ENCODE results near the gene OGFOD2.

The OGFOD2 gene

DNA sequence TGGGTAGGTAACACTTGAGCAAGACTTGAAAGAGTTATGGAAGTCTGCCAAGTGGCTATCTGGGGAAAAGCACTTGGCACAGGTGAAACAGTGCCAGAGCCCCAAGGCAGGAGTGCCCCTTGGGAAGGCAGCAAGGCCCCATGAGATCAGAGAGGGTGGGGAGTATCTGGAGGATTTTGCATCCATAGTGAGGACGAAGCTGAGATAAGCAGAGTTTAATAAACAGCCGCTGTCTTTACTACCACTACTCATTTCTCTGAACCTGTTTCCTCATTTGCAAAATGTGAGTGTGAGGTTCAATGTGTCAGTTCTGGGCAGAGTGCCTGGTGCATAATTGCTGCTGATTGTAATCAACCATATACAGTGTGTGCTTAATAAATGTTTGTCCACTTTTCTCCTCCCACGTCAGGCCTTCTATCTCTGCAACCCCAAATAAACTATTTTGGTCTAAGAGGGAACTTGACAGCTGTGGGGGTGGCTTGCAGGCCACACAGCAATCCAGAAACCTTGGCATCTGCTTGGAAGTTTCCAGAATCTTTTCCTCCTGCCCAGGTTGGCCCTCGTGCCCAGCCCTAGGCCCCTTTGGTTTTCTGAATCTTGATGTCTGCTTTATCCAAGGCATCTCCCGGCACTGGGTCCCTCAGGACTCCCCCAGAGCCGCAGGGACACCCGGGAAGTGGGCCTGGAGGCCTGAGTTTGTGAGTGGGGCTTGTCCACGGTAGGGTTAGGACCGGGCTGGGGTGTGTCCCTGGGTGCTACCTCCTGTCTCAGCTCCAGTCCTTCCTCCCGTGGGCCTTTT is 13.3 kb upstream of the OGFOD2 start:
- no peak for DNase-seq (ENCODE audit: insufficient read length, low spot score)
- TF ChIP-seq POU2F2 (IDR thresholded peaks at IDR 0.05; ENCODE audit: low read depth, low read length) (no peak), SPI1 (IDR thresholded peaks at IDR 0.05; ENCODE audit: low read depth, low read length) (no peak), TAF1 (IDR thresholded peaks at IDR 0.05; ENCODE audit: low read depth, low read length) (no peak), POLR2A (IDR thresholded peaks at IDR 0.05; ENCODE audit: low read depth, low read length) (no peak), POLR2AphosphoS5 (IDR thresholded peaks at IDR 0.05; ENCODE audit: low read depth, low read length) (no peak), PAX5 (IDR thresholded peaks at IDR 0.05; ENCODE audit: insufficient read depth, low read length, severe bottlenecking) (no peak)

GRCh38 chr12:122963941-122964265 is 11.1 kb upstream of the OGFOD2 start:
- no peak for TF ChIP-seq POLR2AphosphoS5 (IDR thresholded peaks at IDR 0.05; ENCODE audit: low read depth, low read length)
- TF ChIP-seq TAF1 (IDR thresholded peaks at IDR 0.05; ENCODE audit: low read depth, low read length), result no peak
- DNase-seq (ENCODE audit: insufficient read length, low spot score) (no peak), FAIRE-seq (no peak)

More for the DNA sequence above, 13.3 kb upstream of the OGFOD2 start:
- FAIRE-seq, result peak; percentile 71

DNA sequence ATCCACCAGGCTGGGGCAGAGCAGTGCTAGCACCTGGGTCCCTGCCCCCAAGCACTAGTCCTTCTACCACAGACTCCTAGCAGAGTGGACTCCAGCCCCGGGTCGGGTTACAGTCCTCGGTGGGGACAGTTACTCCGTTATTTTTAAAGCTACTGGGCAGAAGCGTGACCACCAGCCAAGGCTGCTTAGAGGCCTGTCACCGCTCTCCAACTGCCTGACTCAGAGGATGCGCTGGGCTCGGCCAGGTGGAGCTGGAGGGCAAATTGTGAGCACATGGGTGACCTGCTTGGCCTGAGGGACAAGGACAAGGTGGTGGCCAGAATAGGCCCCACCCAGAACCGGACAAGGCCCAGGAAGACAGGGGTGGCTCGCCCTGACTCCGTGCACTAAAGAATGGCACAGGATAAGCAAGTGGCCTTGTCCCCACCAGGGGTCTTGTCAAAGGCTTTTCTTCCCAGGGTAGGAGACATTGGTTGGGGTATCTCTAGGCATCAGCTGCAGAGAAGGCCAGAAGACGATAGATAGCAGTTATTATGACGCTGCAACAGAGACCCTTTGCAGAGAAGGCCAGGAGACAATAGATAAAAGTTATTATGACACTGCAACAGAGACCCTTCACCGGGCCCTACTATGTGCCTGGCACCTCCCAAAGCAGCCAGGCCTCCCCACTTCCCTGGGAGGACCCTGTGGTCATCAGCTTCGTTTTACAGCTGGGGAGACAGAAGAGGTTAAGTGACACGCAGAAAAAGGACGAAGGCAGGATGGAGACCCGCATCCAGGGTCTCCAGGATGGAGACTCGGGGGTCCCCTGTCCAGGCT is 10.4 kb upstream of the OGFOD2 start:
- DNase-seq (ENCODE audit: insufficient read length, low spot score) (no peak), FAIRE-seq (no peak)
- TF ChIP-seq TAF1 (IDR thresholded peaks at IDR 0.05; ENCODE audit: low read depth, low read length) (no peak), POLR2A (IDR thresholded peaks at IDR 0.05; ENCODE audit: low read depth, low read length) (no peak), POLR2AphosphoS5 (IDR thresholded peaks at IDR 0.05; ENCODE audit: low read depth, low read length) (no peak), SPI1 (IDR thresholded peaks at IDR 0.05; ENCODE audit: low read depth, low read length) (no peak), POU2F2 (IDR thresholded peaks at IDR 0.05; ENCODE audit: low read depth, low read length) (no peak), PAX5 (IDR thresholded peaks at IDR 0.05; ENCODE audit: insufficient read depth, low read length, severe bottlenecking) (no peak)

GRCh38 chr12:122965321-122965751 is 9.7 kb upstream of the OGFOD2 start:
- no peak for FAIRE-seq
- TF ChIP-seq POLR2A (IDR thresholded peaks at IDR 0.05; ENCODE audit: low read depth, low read length) (no peak), TAF1 (IDR thresholded peaks at IDR 0.05; ENCODE audit: low read depth, low read length) (no peak), POU2F2 (IDR thresholded peaks at IDR 0.05; ENCODE audit: low read depth, low read length) (no peak), PAX5 (IDR thresholded peaks at IDR 0.05; ENCODE audit: insufficient read depth, low read length, severe bottlenecking) (no peak), POLR2AphosphoS5 (IDR thresholded peaks at IDR 0.05; ENCODE audit: low read depth, low read length) (no peak), SPI1 (IDR thresholded peaks at IDR 0.05; ENCODE audit: low read depth, low read length) (no peak)
- DNase-seq (ENCODE audit: insufficient read length, low spot score), result no peak

DNA sequence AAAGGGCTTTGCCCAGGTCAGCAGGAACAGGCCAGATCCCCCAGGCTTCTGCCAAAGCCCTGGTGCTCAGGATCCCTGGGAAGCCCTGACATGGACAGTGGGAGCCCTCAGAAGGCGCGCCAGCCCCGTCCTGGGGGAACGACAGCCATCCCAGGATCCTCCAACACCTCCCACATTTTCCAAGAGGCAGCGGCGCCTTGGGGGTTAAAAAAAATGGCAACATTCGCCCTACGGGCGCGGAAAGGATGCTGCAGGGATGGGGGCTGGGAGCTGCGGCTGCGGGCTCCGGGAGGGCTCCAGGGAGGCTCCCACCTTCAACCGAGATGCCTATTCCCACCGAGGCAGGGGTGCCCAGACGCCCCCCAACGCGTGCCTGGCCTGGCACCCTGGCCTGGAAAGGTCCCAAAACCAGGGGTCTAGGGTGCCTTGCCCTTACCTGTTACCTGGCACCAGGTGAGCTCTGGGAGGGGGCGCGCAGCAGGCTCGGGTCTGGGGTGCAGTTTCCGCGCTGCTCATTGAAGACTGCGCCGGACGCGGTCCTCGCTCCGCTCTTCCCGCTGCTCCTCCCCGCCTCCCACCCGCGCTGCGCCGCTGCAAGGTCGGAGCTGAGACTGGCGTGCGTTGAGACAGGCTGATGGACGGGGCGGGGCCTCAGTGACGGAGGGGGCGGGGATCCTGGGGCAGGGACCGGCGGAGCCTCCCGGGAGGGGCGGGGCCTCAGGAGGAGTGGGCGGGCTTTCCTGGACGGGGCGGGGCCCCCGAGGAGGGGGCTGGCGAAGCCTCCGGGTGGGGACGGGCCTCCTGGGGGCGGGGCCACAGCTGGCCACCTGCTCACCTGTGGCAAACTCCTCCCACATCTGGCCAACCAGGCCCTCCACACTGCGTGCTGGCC is 8.9 kb upstream of the OGFOD2 start, which contains the start of gene ABCB9:
ABCB9 (minus strand) TSS at position 613 of the 892 bp plus-strand sequence. CDS start 6,228 bp downstream, outside the sequence.
- TF ChIP-seq POLR2A (IDR thresholded peaks at IDR 0.05; ENCODE audit: low read depth, low read length) (no peak), POLR2AphosphoS5 (IDR thresholded peaks at IDR 0.05; ENCODE audit: low read depth, low read length) (no peak), POU2F2 (IDR thresholded peaks at IDR 0.05; ENCODE audit: low read depth, low read length) (no peak), TAF1 (IDR thresholded peaks at IDR 0.05; ENCODE audit: low read depth, low read length) (no peak), SPI1 (IDR thresholded peaks at IDR 0.05; ENCODE audit: low read depth, low read length) (no peak), PAX5 (IDR thresholded peaks at IDR 0.05; ENCODE audit: insufficient read depth, low read length, severe bottlenecking) (no peak)
- peak; percentile 99 for FAIRE-seq
- peak; percentile 98 for DNase-seq (ENCODE audit: insufficient read length, low spot score)

GRCh38 chr12:122966743-122967550 is 8.1 kb upstream of the OGFOD2 start:
- TF ChIP-seq POLR2A (IDR thresholded peaks at IDR 0.05; ENCODE audit: low read depth, low read length) (no peak), POLR2AphosphoS5 (IDR thresholded peaks at IDR 0.05; ENCODE audit: low read depth, low read length) (no peak), TAF1 (IDR thresholded peaks at IDR 0.05; ENCODE audit: low read depth, low read length) (no peak), SPI1 (IDR thresholded peaks at IDR 0.05; ENCODE audit: low read depth, low read length) (no peak), PAX5 (IDR thresholded peaks at IDR 0.05; ENCODE audit: insufficient read depth, low read length, severe bottlenecking) (no peak), POU2F2 (IDR thresholded peaks at IDR 0.05; ENCODE audit: low read depth, low read length) (no peak)
- DNase-seq (ENCODE audit: insufficient read length, low spot score) (no peak), FAIRE-seq (no peak)

GRCh38 chr12:122968104-122968503 is 6.9 kb upstream of the OGFOD2 start:
- FAIRE-seq (no peak), DNase-seq (ENCODE audit: insufficient read length, low spot score) (no peak)
- TF ChIP-seq PAX5 (IDR thresholded peaks at IDR 0.05; ENCODE audit: insufficient read depth, low read length, severe bottlenecking), result no peak
- TF ChIP-seq POLR2AphosphoS5 (IDR thresholded peaks at IDR 0.05; ENCODE audit: low read depth, low read length), result no peak
- TF ChIP-seq POLR2A (IDR thresholded peaks at IDR 0.05; ENCODE audit: low read depth, low read length), result no peak
- no peak for TF ChIP-seq TAF1 (IDR thresholded peaks at IDR 0.05; ENCODE audit: low read depth, low read length)
- no peak for TF ChIP-seq POU2F2 (IDR thresholded peaks at IDR 0.05; ENCODE audit: low read depth, low read length)
- TF ChIP-seq SPI1 (IDR thresholded peaks at IDR 0.05; ENCODE audit: low read depth, low read length), result no peak

DNA sequence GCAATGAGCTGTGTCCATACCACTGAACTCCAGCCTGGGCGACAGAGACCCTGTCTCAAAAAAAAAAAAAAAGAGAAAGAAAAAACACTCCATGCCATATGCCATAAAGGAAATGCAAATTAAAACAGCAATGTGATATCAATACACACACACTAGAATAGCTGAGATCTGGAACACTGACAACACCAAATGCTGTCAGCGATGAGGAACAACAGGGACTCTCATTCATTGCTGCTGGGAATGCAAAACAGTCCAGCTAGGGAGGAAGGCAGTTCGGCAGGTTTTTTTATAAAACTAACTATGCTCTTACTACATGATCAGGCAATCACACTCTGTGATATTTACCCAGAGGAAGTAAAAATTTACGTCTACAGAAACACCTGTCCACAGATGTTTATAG is 5.4 kb upstream of the OGFOD2 start:
- TF ChIP-seq PAX5 (IDR thresholded peaks at IDR 0.05; ENCODE audit: insufficient read depth, low read length, severe bottlenecking) (no peak), TAF1 (IDR thresholded peaks at IDR 0.05; ENCODE audit: low read depth, low read length) (no peak), POLR2A (IDR thresholded peaks at IDR 0.05; ENCODE audit: low read depth, low read length) (no peak), SPI1 (IDR thresholded peaks at IDR 0.05; ENCODE audit: low read depth, low read length) (no peak), POLR2AphosphoS5 (IDR thresholded peaks at IDR 0.05; ENCODE audit: low read depth, low read length) (no peak), POU2F2 (IDR thresholded peaks at IDR 0.05; ENCODE audit: low read depth, low read length) (no peak)
- no peak for FAIRE-seq

More for the DNA sequence above, 5.4 kb upstream of the OGFOD2 start:
- no peak for DNase-seq (ENCODE audit: insufficient read length, low spot score)

All from GM12891 (cell line).